Measurements from ENCODE around the gene CAAP1. TPM values are rescaled to one million over a fixed set of nuclear protein-coding genes. Genes with fewer than 3 reads are reported as not detected.

The CAAP1 gene, protein sequence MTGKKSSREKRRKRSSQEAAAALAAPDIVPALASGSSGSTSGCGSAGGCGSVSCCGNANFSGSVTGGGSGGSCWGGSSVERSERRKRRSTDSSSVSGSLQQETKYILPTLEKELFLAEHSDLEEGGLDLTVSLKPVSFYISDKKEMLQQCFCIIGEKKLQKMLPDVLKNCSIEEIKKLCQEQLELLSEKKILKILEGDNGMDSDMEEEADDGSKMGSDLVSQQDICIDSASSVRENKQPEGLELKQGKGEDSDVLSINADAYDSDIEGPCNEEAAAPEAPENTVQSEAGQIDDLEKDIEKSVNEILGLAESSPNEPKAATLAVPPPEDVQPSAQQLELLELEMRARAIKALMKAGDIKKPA
- 10 to 100 TPM in 1 of 2 donors, 1 to 10 TPM in 1; 8.6 to 10.2 TPM for total RNA-seq

DNA sequence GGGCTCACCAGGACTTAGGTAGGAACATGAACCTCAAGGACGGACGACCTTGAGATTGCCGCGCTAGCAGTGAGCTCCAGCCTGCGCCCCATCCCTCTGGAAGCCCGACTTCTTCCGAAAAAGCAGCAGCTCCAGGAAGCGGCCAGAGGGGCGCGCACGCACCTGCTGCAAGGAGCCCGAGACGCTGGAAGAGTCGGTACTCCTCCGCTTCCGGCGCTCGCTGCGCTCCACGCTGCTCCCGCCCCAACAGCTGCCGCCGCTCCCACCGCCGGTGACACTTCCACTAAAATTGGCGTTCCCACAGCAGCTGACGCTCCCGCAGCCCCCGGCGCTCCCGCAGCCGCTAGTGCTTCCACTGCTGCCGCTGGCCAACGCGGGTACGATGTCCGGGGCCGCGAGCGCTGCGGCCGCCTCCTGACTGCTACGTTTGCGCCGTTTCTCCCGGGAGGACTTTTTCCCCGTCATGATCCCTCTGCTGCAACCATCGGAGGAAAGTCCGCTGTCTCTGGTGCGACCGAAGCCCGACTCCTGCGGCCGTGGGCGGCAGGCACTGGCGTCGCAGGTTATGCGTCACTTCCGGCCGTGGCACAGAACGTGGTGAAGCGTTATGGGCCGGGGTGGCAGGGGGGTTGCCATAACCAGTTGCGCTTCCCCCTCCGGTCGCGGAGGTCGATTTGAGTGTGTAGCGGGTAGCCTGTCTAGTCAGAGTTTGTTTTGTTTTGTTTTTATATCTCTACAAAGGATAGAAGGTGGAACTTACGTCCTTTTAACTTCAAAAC is at the start of gene CAAP1:
CAAP1 (minus strand) TSS at position 552 of the 779 bp plus-strand sequence; CDS start at position 465, 87 bp downstream.
- no peaks in the 10 kb centered on the region for H3K9me3 ChIP-seq
- H3K36me3 ChIP-seq = no peaks in the 10 kb centered on the region
- peaks cover 0 to 18% of the 10 kb centered on the region in 2 donors for H3K4me1 ChIP-seq
- H3K27me3 ChIP-seq = no peaks in the 10 kb centered on the region
- peak within 1 kb of the TSS; percentile 79 to 99 for H3K4me3 ChIP-seq
- peak within 1 kb of the TSS; percentile 94 to 97 for H3K27ac ChIP-seq
- DNase-seq (ENCODE audit: low spot score) = peak; percentile 92
- peak in 1 of 2 donors; percentile 50 for TF ChIP-seq CTCF (IDR thresholded peaks at IDR 0.05)

- no peaks in the 10 kb centered on the region for H3K36me3 ChIP-seq
- DNase-seq (ENCODE audit: low spot score) = no peak
- H3K9me3 ChIP-seq = peaks cover 0 to 10% of the 10 kb centered on the region in 2 donors
- no peak for TF ChIP-seq CTCF (IDR thresholded peaks at IDR 0.05)
- no peaks in the 10 kb centered on the region for H3K27me3 ChIP-seq
- no peak overlapping the region for H3K4me3 ChIP-seq
- H3K4me1 ChIP-seq = peaks cover 0 to 22% of the 10 kb centered on the region in 2 donors
- H3K27ac ChIP-seq = no peak overlapping the region
Observed at GRCh38 chr9:26940779-26941178, 48.2 kb upstream of the CAAP1 start.

DNA sequence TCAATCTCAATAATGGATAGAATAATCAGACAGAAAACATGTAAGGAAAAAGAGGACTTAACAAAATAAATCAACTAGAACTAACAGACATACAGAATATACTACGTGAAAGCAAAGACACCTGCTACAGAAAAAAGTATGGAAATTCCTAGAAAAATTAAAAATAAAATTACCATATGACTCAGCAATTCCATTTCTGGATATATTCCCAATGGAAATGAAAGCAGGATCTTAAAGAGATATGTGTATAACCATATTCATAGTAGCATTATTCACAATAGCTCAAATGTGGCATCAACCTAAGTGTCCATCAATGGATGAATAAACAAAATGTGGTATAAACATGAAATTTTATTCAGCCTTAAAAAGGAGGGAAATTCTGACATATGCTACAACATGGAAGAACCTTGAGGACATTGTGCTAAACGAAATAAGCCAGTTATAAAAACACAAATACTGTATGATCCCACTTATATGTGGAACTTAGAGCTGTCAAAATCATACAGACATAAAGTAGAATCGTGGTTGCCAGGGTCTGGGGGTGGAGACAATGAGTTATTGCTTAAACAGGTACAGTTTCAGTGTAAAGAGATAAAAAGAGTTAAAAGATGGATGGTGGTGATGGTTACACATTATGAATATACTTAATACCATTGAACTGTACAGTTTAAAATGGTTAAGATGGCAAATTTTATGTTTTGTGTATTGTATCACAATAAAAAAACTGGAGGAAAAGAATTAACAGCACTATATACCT is 47.5 kb upstream of the CAAP1 start:
- Histone ChIP-seq H3K27me3 (no peaks in the 10 kb centered on the region), H3K4me1 (peaks cover 0 to 16% of the 10 kb centered on the region in 2 donors), H3K36me3 (no peaks in the 10 kb centered on the region), H3K27ac (no peak overlapping the region), H3K4me3 (no peak overlapping the region), H3K9me3 (peaks cover 0 to 10% of the 10 kb centered on the region in 2 donors)
- no peak for TF ChIP-seq CTCF (IDR thresholded peaks at IDR 0.05)
- DNase-seq (ENCODE audit: low spot score) = no peak

GRCh38 chr9:26937816-26938371 is 45.3 kb upstream of the CAAP1 start:
- no peak for TF ChIP-seq CTCF (IDR thresholded peaks at IDR 0.05)
- H3K4me1 ChIP-seq = peaks cover 0 to 7% of the 10 kb centered on the region in 2 donors
- no peaks in the 10 kb centered on the region for H3K27me3 ChIP-seq
- H3K9me3 ChIP-seq = peaks cover 0 to 10% of the 10 kb centered on the region in 2 donors
- H3K4me3 ChIP-seq = no peak overlapping the region
- H3K36me3 ChIP-seq = peaks cover 4% of the 10 kb centered on the region
- no peak for DNase-seq (ENCODE audit: low spot score)
- no peak overlapping the region for H3K27ac ChIP-seq

GRCh38 chr9:26935847-26936246 is 43.2 kb upstream of the CAAP1 start:
- TF ChIP-seq CTCF (IDR thresholded peaks at IDR 0.05) = no peak
- no peak overlapping the region for H3K4me3 ChIP-seq
- no peak overlapping the region for H3K27ac ChIP-seq
- H3K27me3 ChIP-seq = no peaks in the 10 kb centered on the region
- no peak for DNase-seq (ENCODE audit: low spot score)
- peaks cover 4% of the 10 kb centered on the region for H3K36me3 ChIP-seq
- H3K9me3 ChIP-seq = peaks cover 0 to 10% of the 10 kb centered on the region in 2 donors
- peaks cover 0 to 7% of the 10 kb centered on the region in 2 donors for H3K4me1 ChIP-seq

All from right atrium auricular region (tissue), 2 donors.